DOHH2 (cell line): ENCODE results near the gene BTNL2.

Source experiments
- CTCF ChIP-seq: fragments of 200-600 bp; sonication (generic); IDR thresholded peaks from one replicate; pipeline ENCODE4 v1.5.1; 2014; ENCODE audit warnings: antibody characterized with exemption, mild to moderate bottlenecking, low read depth, low read length; ENCODE audit not compliant: poor library complexity, severe bottlenecking
- EZH2phosphoT487 ChIP-seq: fragments of 200-600 bp; sonication (generic); IDR thresholded peaks from 2 replicates; pipeline ENCODE4 v1.6.1; 2017; ENCODE audit warnings: borderline replicate concordance, mild to moderate bottlenecking, antibody characterized with exemption, low read length, moderate library complexity, mixed read lengths

GRCh38 chr6:32405656-32406055 is 1.3 kb downstream of the BTNL2 start:
- TF ChIP-seq CTCF (no peak), EZH2phosphoT487 (no peak)
